Pancreas (tissue), 10 donors: Measurements from ENCODE around the gene ARAP2. TPM values are rescaled to one million over a fixed set of nuclear protein-coding genes. Genes with fewer than 3 reads are reported as not detected.

Experiments used
- ATAC-seq, 4 donors: fragments of 200-7000 bp; cut with Tn5 transposase; one replicate each; pipeline versions ENCODE4 v1.8.0 to v1.9.1; 2020; ENCODE audit warnings: mild to moderate bottlenecking in 4 of 4, moderate library complexity in 4 of 4
- DNase-seq, 6 donors: peaks; one replicate each; pipeline ENCODE4 v3.0.0-alpha.2; 2020
- FAIRE-seq: peaks from 2 replicates; lab custom pipeline; 2012; peaks lifted over from hg19 to GRCh38; lab: Jason Lieb, UNC
- H3K27ac ChIP-seq, 4 donors: fragments of 200-600 bp; sonication (generic); 1 replicate in 3 of 4; 2 replicates in 1 of 4; pipeline versions ENCODE4 v1.5.0 to v1.8.0; 2020
- H3K27me3 ChIP-seq, 4 donors: fragments of 200-600 bp; one replicate each; pipeline ENCODE4 v1.8.0; 2021
- H3K36me3 ChIP-seq, 3 donors: fragments of 200-600 bp; sonication (generic) in 1 of 3; one replicate each; pipeline versions ENCODE4 v1.5.0 to v1.8.0; 2020 to 2021
- H3K4me1 ChIP-seq, 3 donors: fragments of 200-600 bp; one replicate each; pipeline ENCODE4 v1.8.0; 2021
- H3K4me3 ChIP-seq, 4 donors: fragments of 200-600 bp; sonication (generic) in 2 of 4; one replicate each; pipeline versions ENCODE4 v1.5.0 to v1.8.0; 2020 to 2021
- H3K9me3 ChIP-seq, 4 donors: fragments of 200-600 bp; one replicate each; pipeline ENCODE4 v1.8.0; 2021
- CTCF ChIP-seq, 4 donors: fragments of 200-600 bp; sonication (generic) in 3 of 4; IDR thresholded peaks; one replicate each; pipeline versions ENCODE4 v1.5.0 to v1.8.0; 2021; ENCODE audit warnings: antibody characterized with exemption in 4 of 4
- WGBS, 2 donors: extraction: QIAGEN DNeasy Blood & Tissue Kit; methylation state at CpG; one replicate each; pipeline ENCODE4 v1.1.7; 2013; 5-methylcytosine and 5-hydroxymethylcytosine counted together
- intact Hi-C, 3 donors: fragments of 100-400 bp; cut with DNase I; formaldehyde crosslinking; loops; one replicate each; pipeline versions ENCODE4 v1.11.1 to v1.14.2; 2022
- polyA plus RNA-seq, 2 donors: library from polyadenylated mRNA; stranded (reverse); fragments of 200-250 nt; gene quantifications; one replicate each; pipeline ENCODE4 v1.2.3, GENCODE V29; 2013
- total RNA-seq, 6 donors: library from RNA; stranded (reverse); fragmentation: NEBNext Ultra II Directional in 4 of 6; extraction: Animal tissue kit (Norgen Biotek cat#: 25700) in 4 of 6; gene quantifications; one replicate each; pipeline versions ENCODE4 v1.2.1 to v1.2.4, GENCODE V29; 2021 to 2023
- donor health status: healthy with polysubstance abuse.
- donor health status: DM: no; HTN: no; CAD: no; lungs with moderate emphysema.
- donor health status: DM: no; HTN: no; CAD: no.
- donor health status: control.
- donor health status: control.
- donor health status: Bipolar disorder and iron deficiency.
- donor health status: DM: yes; HTN: yes; CAD: no.
- donor health status: DM: no; HTN: no; CAD: no.
- donor health status: DM: no; HTN: no; CAD: no.
- donor health status: DM: yes; HTN: yes; CAD: no.

The ARAP2 gene
- total and polyA plus RNA-seq, 8 donors = 3.2 to 14.3 (median 7.7) TPM

DNA sequence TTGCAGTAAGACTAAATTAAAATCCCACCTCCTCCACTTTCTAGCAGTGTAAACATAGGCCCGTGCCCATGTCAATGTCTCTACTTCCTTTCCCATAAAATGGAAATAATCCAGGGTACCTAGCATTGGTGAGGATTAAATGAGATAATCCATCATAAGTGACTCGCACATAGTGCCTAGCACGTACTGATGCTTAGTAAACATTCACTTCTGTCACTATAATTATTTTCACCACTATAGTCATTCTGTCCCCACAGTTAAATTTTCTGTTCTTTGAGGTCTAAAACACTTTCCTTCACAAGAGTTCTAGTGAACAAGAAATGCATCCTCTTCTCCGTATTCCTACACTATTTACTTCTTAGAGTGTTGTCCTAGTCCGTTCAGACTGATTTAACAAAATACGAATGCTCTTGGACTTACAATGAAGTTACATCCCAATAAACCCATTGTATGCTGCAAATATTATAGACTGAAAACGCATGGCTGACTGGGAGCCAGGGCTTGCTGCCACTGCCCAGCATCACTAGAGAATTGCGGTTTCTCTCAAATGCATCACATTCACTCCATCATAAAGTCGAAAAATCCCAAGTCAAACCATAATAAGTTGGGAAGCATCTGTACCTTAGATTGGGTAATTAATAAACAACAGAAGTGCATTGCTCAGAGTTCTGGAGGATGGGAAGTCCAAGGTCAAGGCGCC lies 10.6 kb downstream of the ARAP2 start:
- no peaks in the 10 kb centered on the region for H3K36me3 ChIP-seq
- H3K4me3 ChIP-seq = no peak overlapping the region
- ATAC-seq = no peak

DNA sequence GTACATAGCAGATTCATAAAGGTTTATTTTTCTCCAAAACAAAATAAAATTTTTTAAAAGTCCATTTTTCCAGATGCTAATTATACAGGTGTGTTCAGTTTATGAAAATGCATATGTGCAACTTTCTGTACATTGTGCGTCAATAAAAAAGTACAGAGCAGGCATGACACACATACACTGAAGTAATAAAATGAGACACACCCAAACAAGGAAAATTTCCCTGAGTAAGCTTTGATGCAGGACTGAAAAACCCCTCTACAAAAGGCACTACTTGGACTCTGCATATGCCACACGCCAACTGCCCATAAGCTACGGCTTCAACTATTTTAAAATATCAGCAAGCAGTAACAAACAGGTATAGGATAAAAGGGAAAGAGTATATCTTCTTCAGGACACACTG lies 13.8 kb downstream of the ARAP2 start:
- WGBS, 2 donors = 95 to 99% methylated on average over 3 of the region's 3 CpGs
- H3K27me3 ChIP-seq = no peaks in the 10 kb centered on the region
- TF ChIP-seq CTCF (IDR thresholded peaks at IDR 0.05) = no peak
- H3K9me3 ChIP-seq = no peaks in the 10 kb centered on the region
- ATAC-seq (no peak), DNase-seq (no peak), FAIRE-seq (peak; percentile 41)
- peaks cover 0 to 7% (median 7%) of the 10 kb centered on the region in 3 donors for H3K4me1 ChIP-seq
- H3K4me3 ChIP-seq = no peak overlapping the region
- H3K36me3 ChIP-seq = no peaks in the 10 kb centered on the region
- intact Hi-C loops = no loop called here
- H3K27ac ChIP-seq = no peak overlapping the region

More for the DNA sequence above, 10.6 kb downstream of the ARAP2 start:
- no peaks in the 10 kb centered on the region for H3K9me3 ChIP-seq
- no peak overlapping the region for H3K27ac ChIP-seq
- H3K27me3 ChIP-seq = no peaks in the 10 kb centered on the region
- FAIRE-seq = no peak
- TF ChIP-seq CTCF (IDR thresholded peaks at IDR 0.05) = no peak
- H3K4me1 ChIP-seq = no peaks in the 10 kb centered on the region
- DNase-seq = no peak
- intact Hi-C loops = no loop called here
- 94 to 96% methylated on average over 10 of the region's 10 CpGs for WGBS, 2 donors

- intact Hi-C loops = no loop called here
- Histone ChIP-seq H3K27me3 (no peaks in the 10 kb centered on the region), H3K9me3 (no peaks in the 10 kb centered on the region), H3K27ac (no peak overlapping the region), H3K36me3 (no peaks in the 10 kb centered on the region), H3K4me3 (no peak overlapping the region), H3K4me1 (peaks cover 0 to 17% (median 14%) of the 10 kb centered on the region in 3 donors)
- no peak for TF ChIP-seq CTCF (IDR thresholded peaks at IDR 0.05)
- 85 to 86% methylated on average over 5 of the region's 5 CpGs for WGBS, 2 donors
- no peak for FAIRE-seq
- ATAC-seq = no peak
- DNase-seq = no peak
These were observed 16.4 kb downstream of the ARAP2 start for GRCh38 chr4:36227913-36228312.

DNA sequence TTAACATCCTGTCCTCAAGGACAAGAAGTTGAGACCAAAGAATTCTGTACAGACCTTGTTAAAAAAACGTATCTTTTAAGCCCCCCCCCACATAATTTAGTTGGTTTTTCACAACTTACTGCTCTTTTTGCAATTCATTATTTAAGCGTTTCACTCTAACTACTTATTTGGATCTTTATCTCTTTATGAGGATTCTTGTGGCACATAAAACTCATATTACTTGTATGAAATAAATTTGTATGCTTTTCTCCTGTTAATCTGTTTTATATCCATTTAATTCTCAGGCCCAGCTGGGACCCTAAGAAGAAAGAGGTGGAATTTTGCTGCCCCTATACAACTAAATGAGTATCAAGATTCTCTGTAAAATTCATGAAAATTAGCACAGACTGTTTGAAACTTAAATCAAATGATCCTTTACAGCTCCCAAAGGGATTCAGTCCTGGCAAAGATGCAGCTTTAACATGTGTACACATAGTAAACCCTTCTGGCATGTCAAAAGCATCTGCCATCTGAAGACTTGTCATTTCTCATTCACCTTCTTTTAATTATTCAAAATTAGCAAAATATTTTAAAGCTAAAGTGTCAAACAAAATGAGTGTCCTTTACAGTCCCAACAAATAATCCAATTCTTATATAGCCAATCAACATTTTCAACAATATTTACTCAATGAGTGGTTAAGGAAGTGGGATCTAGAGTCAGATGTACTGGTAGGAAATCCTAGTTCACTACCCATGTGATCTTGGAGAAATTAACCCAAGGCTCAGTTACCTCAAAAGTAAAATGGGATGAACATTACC lies 17.7 kb downstream of the ARAP2 start:
- H3K9me3 ChIP-seq = no peaks in the 10 kb centered on the region
- no peak for ATAC-seq
- no peak for FAIRE-seq
- no peak overlapping the region for H3K27ac ChIP-seq
- H3K4me1 ChIP-seq = peaks cover 0 to 18% (median 14%) of the 10 kb centered on the region in 3 donors
- no peak overlapping the region for H3K4me3 ChIP-seq
- intact Hi-C loops = no loop called here
- H3K27me3 ChIP-seq = no peaks in the 10 kb centered on the region
- no peaks in the 10 kb centered on the region for H3K36me3 ChIP-seq
- 65% methylated on average over 2 of the region's 2 CpGs for WGBS, 2 donors
- no peak for TF ChIP-seq CTCF (IDR thresholded peaks at IDR 0.05)
- no peak for DNase-seq
